CD14-positive monocyte (primary cell): Measurements from ENCODE around the gene FRMPD4. TPM values are rescaled to one million over a fixed set of nuclear protein-coding genes. Genes with fewer than 3 reads are reported as not detected.

ENCODE experiments used
- DNase-seq, 3 donors: peaks; one replicate each; pipeline ENCODE4 v3.0.0-alpha.2; 2011 to 2022
- H2AFZ ChIP-seq: 2 replicates; pipeline ENCODE4 v1.6.0; 2012; ENCODE audit warnings: mild to moderate bottlenecking, low read depth, low read length, inconsistent platforms; ENCODE audit not compliant: insufficient read depth, poor library complexity, severe bottlenecking
- H3K27ac ChIP-seq, 2 donors: 1 replicate in 1 of 2; 2 replicates in 1 of 2; pipeline ENCODE4 v1.5.1; 2012 to 2013; ENCODE audit warnings: low read length in 2 of 2, control low read depth in 1 of 2, inconsistent platforms in 1 of 2, low read depth in 1 of 2, mild to moderate bottlenecking in 1 of 2
- H3K27me3 ChIP-seq, 2 donors: one replicate each; pipeline versions ENCODE4 v1.6.0 to v1.6.1; 2011 to 2013; ENCODE audit warnings: low read length in 2 of 2; ENCODE audit not compliant: control insufficient read depth in 2 of 2, insufficient read depth in 2 of 2
- H3K36me3 ChIP-seq, 2 donors: replicated peaks in 1 of 2; 1 replicate in 1 of 2; 2 replicates in 1 of 2; pipeline versions ENCODE4 v1.5.1 to v1.6.1; 2012 to 2013; ENCODE audit warnings: low read length in 2 of 2, control low read depth in 1 of 2, inconsistent platforms in 1 of 2, mild to moderate bottlenecking in 1 of 2; ENCODE audit not compliant: insufficient read depth in 2 of 2, control insufficient read depth in 1 of 2
- H3K4me1 ChIP-seq, 2 donors: 1 replicate in 1 of 2; 2 replicates in 1 of 2; pipeline versions ENCODE4 v1.5.1 to v1.6.1; 2012 to 2013; ENCODE audit warnings: low read length in 2 of 2, control low read depth in 1 of 2, inconsistent platforms in 1 of 2, mild to moderate bottlenecking in 1 of 2, moderate library complexity in 1 of 2; ENCODE audit not compliant: insufficient read depth in 2 of 2, control insufficient read depth in 1 of 2
- H3K4me2 ChIP-seq: replicated peaks from 2 replicates; pipeline ENCODE3; 2012; ENCODE audit warnings: low read length, moderate library complexity, mild to moderate bottlenecking; ENCODE audit not compliant: poor library complexity, severe bottlenecking; ENCODE audit errors: extremely low read depth
- H3K4me3 ChIP-seq, 3 experiments: fragments of 200-600 bp in 1 of 3; sonication (generic) in 1 of 3; replicated peaks in 1 of 3; 1 replicate in 2 of 3; 2 replicates in 1 of 3; pipeline ENCODE4 v1.5.1; 2011 to 2013; ENCODE audit warnings: low read length in 3 of 3, mild to moderate bottlenecking in 3 of 3, control low read depth in 2 of 3, low read depth in 2 of 3, inconsistent platforms in 1 of 3, moderate library complexity in 1 of 3
- H3K79me2 ChIP-seq: 2 replicates; pipeline ENCODE4 v1.6.0; 2012; ENCODE audit warnings: mild to moderate bottlenecking, control low read depth, inconsistent platforms, low read length, moderate library complexity; ENCODE audit not compliant: insufficient read depth
- H3K9ac ChIP-seq: 2 replicates; pipeline ENCODE4 v1.6.0; 2017; ENCODE audit warnings: low read length, mild to moderate bottlenecking; ENCODE audit not compliant: insufficient read depth, poor library complexity, severe bottlenecking
- H3K9me3 ChIP-seq, 2 donors: replicated peaks in 1 of 2; 1 replicate in 1 of 2; 2 replicates in 1 of 2; pipeline versions ENCODE4 v1.5.1 to v1.6.1; 2012 to 2013; ENCODE audit warnings: low read length in 2 of 2, control low read depth in 1 of 2; ENCODE audit not compliant: control insufficient read depth in 1 of 2, insufficient read depth in 1 of 2
- H4K20me1 ChIP-seq: 2 replicates; pipeline ENCODE4 v1.6.0; 2012; ENCODE audit warnings: mild to moderate bottlenecking, low read length, control low read depth, moderate library complexity; ENCODE audit not compliant: insufficient read depth
- H3K27ac Mint-ChIP-seq, 7 donors: one replicate each; pipeline ENCODE4 v1.8.0; 2020; ENCODE audit warnings: mild to moderate bottlenecking in 7 of 7, mixed read lengths in 7 of 7, moderate library complexity in 6 of 7, inconsistent platforms in 2 of 7
- H3K27me3 Mint-ChIP-seq, 3 donors: one replicate each; pipeline ENCODE4 v1.8.0; 2021 to 2022; ENCODE audit warnings: low read depth in 3 of 3, mild to moderate bottlenecking in 3 of 3, mixed read lengths in 3 of 3, moderate library complexity in 3 of 3, inconsistent platforms in 1 of 3
- H3K36me3 Mint-ChIP-seq, 2 donors: one replicate each; pipeline ENCODE4 v1.8.0; 2020; ENCODE audit warnings: mixed read lengths in 2 of 2, inconsistent platforms in 1 of 2, mild to moderate bottlenecking in 1 of 2
- H3K4me1 Mint-ChIP-seq: one replicate; pipeline ENCODE4 v1.8.0; 2020; ENCODE audit warnings: mild to moderate bottlenecking, mixed read lengths
- H3K4me3 Mint-ChIP-seq, 2 donors: one replicate each; pipeline ENCODE4 v1.8.0; 2020; ENCODE audit warnings: mild to moderate bottlenecking in 2 of 2, mixed read lengths in 2 of 2, moderate library complexity in 1 of 2
- H3K9me3 Mint-ChIP-seq, 7 donors: one replicate each; pipeline ENCODE4 v1.8.0; 2020 to 2022; ENCODE audit warnings: mixed read lengths in 7 of 7, mild to moderate bottlenecking in 6 of 7, moderate library complexity in 6 of 7, inconsistent platforms in 2 of 7
- CTCF ChIP-seq: fragments of 200-600 bp; IDR thresholded peaks from one replicate; pipeline ENCODE4 v1.8.0; 2022; ENCODE audit warnings: antibody characterized with exemption, mild to moderate bottlenecking
- WGBS: methylation state at CpG from one replicate; pipeline ENCODE4 v1.1.5; 2013; ENCODE audit warnings: missing lambda C conversion rate; ENCODE audit not compliant: insufficient coverage; 5-methylcytosine and 5-hydroxymethylcytosine counted together
- intact Hi-C, 2 donors: fragments of 100-400 bp; cut with micrococcal nuclease; formaldehyde crosslinking; loops; one replicate each; pipeline versions ENCODE4 v1.15.0 to v1.15.1; 2023
- polyA plus RNA-seq, 3 donors: library from polyadenylated mRNA; depleted of rRNA in 1 of 3; unstranded in 2 of 3; stranded (reverse) in 1 of 3; fragments of 300-500 nt in 2 of 3; fragments of >200 nt in 1 of 3; fragmentation: Illumina TruSeq in 2 of 3; gene quantifications; 1 replicate in 2 of 3; 2 replicates in 1 of 3; pipeline ENCODE4 v1.2.3, GENCODE V29; 2012 to 2021

FRMPD4 gene
- polyA plus RNA-seq, 3 donors = not detected

GRCh38 chrX:12245650-12246645 lies 107.7 kb downstream of the FRMPD4 start:
- Histone ChIP-seq H3K4me2 (no peak overlapping the region), H3K36me3 (no peaks in the 10 kb centered on the region), H3K9me3 (no peaks in the 10 kb centered on the region), H3K9ac (no peak overlapping the region), H3K4me3 (no peak overlapping the region), H3K4me1 (no peaks in the 10 kb centered on the region), H3K27ac (no peak overlapping the region), H2AFZ (no peak overlapping the region), H3K27me3 (no peaks in the 10 kb centered on the region), H3K79me2 (no peaks in the 10 kb centered on the region), H4K20me1 (no peaks in the 10 kb centered on the region)
- no peaks in the 10 kb centered on the region for H3K9me3 Mint-ChIP-seq
- H3K27me3 Mint-ChIP-seq = peaks cover 0 to 1% (median 0%) of the 10 kb centered on the region in 3 donors
- H3K27ac Mint-ChIP-seq = no peak overlapping the region
- DNase-seq = no peak
- no peak overlapping the region for H3K4me3 Mint-ChIP-seq
- whole genome bisulfite sequencing = no CpG with 5 or more reads among the region's 5 CpGs
- no peaks in the 10 kb centered on the region for H3K4me1 Mint-ChIP-seq
- no peak for TF ChIP-seq CTCF
- H3K36me3 Mint-ChIP-seq = no peaks in the 10 kb centered on the region
- intact Hi-C loops = no loop called here

GRCh38 chrX:12249997-12250396 lies 111.7 kb downstream of the FRMPD4 start:
- H3K9me3 Mint-ChIP-seq = peaks cover 0 to 2% (median 0%) of the 10 kb centered on the region in 7 donors
- Histone ChIP-seq H3K36me3 (no peaks in the 10 kb centered on the region), H3K9me3 (no peaks in the 10 kb centered on the region), H3K27me3 (no peaks in the 10 kb centered on the region), H3K79me2 (no peaks in the 10 kb centered on the region), H3K9ac (no peak overlapping the region), H3K4me2 (no peak overlapping the region), H4K20me1 (no peaks in the 10 kb centered on the region), H3K4me1 (no peaks in the 10 kb centered on the region), H3K27ac (no peak overlapping the region), H2AFZ (no peak overlapping the region), H3K4me3 (no peak overlapping the region)
- H3K27ac Mint-ChIP-seq = no peak overlapping the region
- H3K4me1 Mint-ChIP-seq = no peaks in the 10 kb centered on the region
- WGBS = no CpG with 5 or more reads among the region's 1 CpG
- H3K27me3 Mint-ChIP-seq = peaks cover 0 to 1% (median 0%) of the 10 kb centered on the region in 3 donors
- no peak overlapping the region for H3K4me3 Mint-ChIP-seq
- no peak for TF ChIP-seq CTCF
- DNase-seq = no peak
- H3K36me3 Mint-ChIP-seq = no peaks in the 10 kb centered on the region
- intact Hi-C loops = no loop called here
